Activated CD4-positive, alpha-beta memory T cell treated with anti-CD3 and anti-CD28 coated beads, Interleukin-2, amount 10 ng/mL, durations not matched to agents 7 days and 5 days (primary cell): ENCODE results near the gene ICAM5. TPM values are rescaled to one million over a fixed set of nuclear protein-coding genes. Genes with fewer than 3 reads are reported as not detected.
"Not testable (repeated sequence)": the region's sequence is repeated elsewhere in the genome, so short reads cannot be mapped to it uniquely, and the experiment has no call there.

Experiments
- CTCF ChIA-PET: fragments of 350-600 bp; sonication (Branson Sonifier 250); formaldehyde crosslinking; loops from one replicate; lab custom pipeline; 2021; ENCODE audit warnings: antibody characterized with exemption, inconsistent platforms; lab: Charles Lee
- POLR2A ChIA-PET: fragments of 350-600 bp; sonication (Branson Sonifier 250); formaldehyde crosslinking; loops from one replicate; lab custom pipeline; 2021; ENCODE audit warnings: antibody characterized with exemption; lab: Charles Lee
- DNase-seq: peaks from one replicate; pipeline ENCODE4 v3.0.0-alpha.2; 2020
- H3K27ac Mint-ChIP-seq: one replicate; pipeline ENCODE4 v1.8.0; 2021; ENCODE audit warnings: mild to moderate bottlenecking, mixed read lengths
- H3K27me3 Mint-ChIP-seq: one replicate; pipeline ENCODE4 v1.8.0; 2021; ENCODE audit warnings: mixed read lengths
- H3K36me3 Mint-ChIP-seq: one replicate; pipeline ENCODE4 v1.8.0; 2021; ENCODE audit warnings: low read depth, mixed read lengths
- H3K4me1 Mint-ChIP-seq: one replicate; pipeline ENCODE4 v1.8.0; 2021; ENCODE audit warnings: mixed read lengths
- H3K4me3 Mint-ChIP-seq: one replicate; pipeline ENCODE4 v1.8.0; 2021; ENCODE audit warnings: mild to moderate bottlenecking, mixed read lengths
- H3K9me3 Mint-ChIP-seq: one replicate; pipeline ENCODE4 v1.8.0; 2021; ENCODE audit warnings: mixed read lengths
- total RNA-seq, 2 experiments: library from RNA; stranded (reverse); gene quantifications; one replicate each; pipeline ENCODE4 v1.2.3, GENCODE V29; 2021

ICAM5 gene
- 1 to 10 TPM in 1 of 2 experiments, under 1 TPM in 1; 0.53 to 1.1 TPM for total RNA-seq

DNA sequence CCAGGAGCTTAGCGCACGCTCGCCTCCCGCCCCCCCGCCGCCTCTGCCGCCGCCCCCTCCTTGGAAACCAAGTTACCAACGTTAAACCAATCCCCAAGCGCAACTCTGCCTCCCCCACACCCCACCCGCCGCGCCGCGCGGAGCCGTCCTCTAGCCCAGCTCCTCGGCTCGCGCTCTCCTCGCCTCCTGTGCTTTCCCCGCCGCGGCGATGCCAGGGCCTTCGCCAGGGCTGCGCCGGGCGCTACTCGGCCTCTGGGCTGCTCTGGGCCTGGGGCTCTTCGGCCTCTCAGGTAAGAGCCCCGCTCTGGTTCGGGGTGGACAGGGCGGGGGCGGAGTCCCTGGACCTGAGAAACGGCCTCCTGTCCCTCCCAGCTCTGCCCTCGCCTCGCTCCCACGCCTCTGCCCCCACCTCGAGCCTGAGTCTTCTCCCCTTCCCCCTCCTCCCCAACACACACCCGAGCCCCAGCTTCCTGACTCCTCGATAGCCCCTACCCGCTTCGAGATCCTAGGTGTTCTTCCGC, at the start of gene ICAM5:
TSS of gene ICAM5 (plus strand) at position 117 of the 521 bp plus-strand sequence. CDS start at position 209, 92 bp downstream.
- H3K9me3 Mint-ChIP-seq, result no peaks in the 10 kb centered on the region
- ChIA-PET POLR2A (interaction anchor here (1.0 to 8.9 kb wide), 4 partner anchors 10 to 91 kb away, joined by 3 to 105 read pairs (median 7); partner anchors contain the start of genes ICAM1 and TYK2), CTCF (interaction anchor here (0.9 to 3.1 kb wide), 7 partner anchors 10 to 99 kb away, joined by 3 to 23 read pairs (median 4); partner anchors contain the start of genes ICAM1 and TYK2)
- peaks cover 86% of the 10 kb centered on the region for H3K4me1 Mint-ChIP-seq
- H3K27me3 Mint-ChIP-seq, result peaks cover 72% of the 10 kb centered on the region
- peak within 1 kb of the TSS; percentile 65 for H3K4me3 Mint-ChIP-seq
- peak; percentile 26 for DNase-seq
- H3K36me3 Mint-ChIP-seq, result peaks cover 27% of the 10 kb centered on the region
- peak within 1 kb of the TSS; percentile 56 for H3K27ac Mint-ChIP-seq

DNA sequence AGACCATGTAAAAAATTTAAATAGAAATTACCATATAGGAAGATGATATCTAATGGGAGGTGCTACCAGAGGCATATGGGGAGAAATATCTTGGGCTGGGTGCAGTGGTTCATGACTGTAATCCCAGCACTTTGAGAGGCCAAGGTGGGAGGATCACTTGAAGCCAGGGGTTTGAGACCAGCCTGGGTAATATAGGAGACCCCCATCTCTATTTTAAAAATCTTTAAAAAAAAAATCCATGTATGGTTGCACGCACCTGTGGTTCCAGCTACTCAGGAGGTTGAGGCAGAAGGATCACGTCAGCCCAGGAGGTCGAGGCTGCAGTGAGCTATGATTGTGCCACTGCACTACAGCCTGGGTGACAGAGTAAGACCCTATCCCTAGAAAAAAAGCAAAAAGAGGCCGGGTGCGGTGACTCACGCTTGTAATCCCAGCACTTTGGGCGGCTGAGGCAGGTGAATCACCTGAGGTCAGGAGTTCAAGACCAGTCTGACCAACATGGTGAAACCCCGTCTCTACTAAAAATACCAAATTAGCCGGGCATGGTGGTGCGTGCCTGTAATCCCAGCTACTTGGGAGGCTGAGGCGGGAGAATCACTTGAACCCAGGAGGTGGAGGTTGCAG, 47.8 kb upstream of the ICAM5 start:
- POLR2A ChIA-PET, H3K9me3 Mint-ChIP-seq, H3K4me3 Mint-ChIP-seq, H3K36me3 Mint-ChIP-seq, H3K27ac Mint-ChIP-seq, DNase-seq, H3K27me3 Mint-ChIP-seq: not testable (repeated sequence)
- peaks cover 13% of the 10 kb centered on the region for H3K4me1 Mint-ChIP-seq
- CTCF ChIA-PET, result interaction anchor here (0.7 kb wide), 1 partner anchor 55 kb away, joined by 3 read pairs; no protein-coding TSS in a partner anchor

GRCh38 chr19:10243606-10244005, 46.1 kb upstream of the ICAM5 start:
- DNase-seq, result no peak
- ChIA-PET POLR2A (no interaction called here), CTCF (no interaction called here)
- Mint-ChIP-seq H3K4me3 (no peak overlapping the region), H3K36me3 (no peaks in the 10 kb centered on the region), H3K9me3 (no peaks in the 10 kb centered on the region), H3K27me3 (no peaks in the 10 kb centered on the region), H3K27ac (no peak overlapping the region), H3K4me1 (peaks cover 6% of the 10 kb centered on the region)

GRCh38 chr19:10245189-10245939, 44.4 kb upstream of the ICAM5 start:
- Mint-ChIP-seq H3K27ac (no peak overlapping the region), H3K4me1 (peaks cover 6% of the 10 kb centered on the region), H3K27me3 (no peaks in the 10 kb centered on the region), H3K4me3 (no peak overlapping the region), H3K9me3 (no peaks in the 10 kb centered on the region), H3K36me3 (no peaks in the 10 kb centered on the region)
- no peak for DNase-seq
- ChIA-PET POLR2A (no interaction called here), CTCF (interaction anchor here (1.0 kb wide), 2 partner anchors 16 to 50 kb away, joined by 3 to 4 read pairs; partner anchors contain the start of gene DNMT1)

DNA sequence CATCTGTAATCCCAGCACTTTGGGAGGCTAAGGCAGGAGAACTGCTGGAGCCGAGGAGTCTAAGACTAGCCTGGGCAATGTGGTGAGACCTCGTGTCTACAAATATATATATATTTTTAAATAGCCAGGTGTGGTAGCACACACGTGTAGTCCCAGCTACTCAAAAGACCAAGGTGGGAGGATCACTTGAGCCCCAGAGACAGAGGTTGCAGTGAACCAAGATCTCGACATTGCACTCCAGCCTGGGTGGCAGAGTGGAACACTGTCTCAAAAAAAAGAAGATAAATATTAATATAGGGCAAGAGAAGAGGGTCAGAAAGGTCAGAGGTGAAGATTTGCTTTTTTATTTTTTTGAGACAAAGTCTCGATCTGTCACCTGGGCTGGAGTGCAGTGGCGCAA, 43.2 kb upstream of the ICAM5 start:
- no peaks in the 10 kb centered on the region for H3K27me3 Mint-ChIP-seq
- H3K9me3 Mint-ChIP-seq, result no peaks in the 10 kb centered on the region
- ChIA-PET POLR2A (interaction anchor here (0.9 kb wide), 1 partner anchor 11 kb away, joined by 3 read pairs; no protein-coding TSS in a partner anchor), CTCF (interaction anchor here (0.9 to 1.0 kb wide), 3 partner anchors 11 to 51 kb away, joined by 3 to 4 read pairs (median 4); partner anchors contain the start of gene DNMT1)
- no peak overlapping the region for H3K27ac Mint-ChIP-seq
- no peaks in the 10 kb centered on the region for H3K36me3 Mint-ChIP-seq
- peaks cover 11% of the 10 kb centered on the region for H3K4me1 Mint-ChIP-seq
- no peak for DNase-seq
- no peak overlapping the region for H3K4me3 Mint-ChIP-seq

- no peaks in the 10 kb centered on the region for H3K27me3 Mint-ChIP-seq
- H3K4me3 Mint-ChIP-seq, result peak within 1 kb of the TSS; percentile 84
- POLR2A ChIA-PET, result interaction anchor here (1.0 to 2.2 kb wide), 10 partner anchors 8 to 152 kb away, joined by 3 to 12 read pairs (median 5); partner anchors contain the start of genes CDC37, DNMT1, ICAM1 and TYK2
- peak within 1 kb of the TSS; percentile 85 for H3K27ac Mint-ChIP-seq
- peaks cover 25% of the 10 kb centered on the region for H3K36me3 Mint-ChIP-seq
- CTCF ChIA-PET, result interaction anchor here (0.6 to 4.3 kb wide), 7 partner anchors 8 to 139 kb away, joined by 3 to 51 read pairs (median 4); partner anchors contain the start of gene DNMT1
- H3K4me1 Mint-ChIP-seq, result peaks cover 36% of the 10 kb centered on the region
- H3K9me3 Mint-ChIP-seq, result no peaks in the 10 kb centered on the region
- DNase-seq, result peak; percentile 97
These were observed 37.7 kb upstream of the ICAM5 start, which contains the start of gene MRPL4 for GRCh38 chr19:10251792-10252694. Gene MRPL4 (plus strand): TSS chr19:10252214. CDS start chr19:10252254, 40 bp downstream.

DNA sequence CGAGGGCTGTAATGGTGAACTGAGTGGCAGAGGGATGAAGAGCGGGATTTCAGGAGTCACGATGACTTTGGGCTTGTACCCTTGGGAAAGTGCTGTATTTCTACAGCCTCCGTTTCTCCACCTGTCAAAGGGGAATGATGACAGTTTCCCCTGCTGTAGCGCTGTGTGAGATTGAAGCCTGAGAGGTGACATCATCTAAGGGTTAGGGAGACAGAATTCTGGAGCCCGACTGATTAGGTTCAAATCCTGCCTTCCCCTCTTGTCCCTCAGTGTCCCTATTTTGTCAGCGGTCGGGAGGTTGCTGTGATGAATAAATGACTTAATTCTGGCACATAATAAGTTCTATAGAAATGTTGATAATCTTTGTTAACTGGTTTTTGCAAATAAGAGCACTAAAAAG, 37.0 kb upstream of the ICAM5 start:
- Mint-ChIP-seq H3K4me1 (peaks cover 36% of the 10 kb centered on the region), H3K27me3 (no peaks in the 10 kb centered on the region), H3K36me3 (peaks cover 31% of the 10 kb centered on the region), H3K4me3 (peak overlapping the region; percentile 84), H3K27ac (peak overlapping the region; percentile 85), H3K9me3 (no peaks in the 10 kb centered on the region)
- DNase-seq, result no peak
- POLR2A ChIA-PET, result interaction anchor here (1.6 to 2.2 kb wide), 5 partner anchors 17 to 128 kb away, joined by 4 to 12 read pairs (median 7); partner anchors contain the start of genes DNMT1, ICAM1 and TYK2
- CTCF ChIA-PET, result interaction anchor here (0.8 to 1.9 kb wide), 3 partner anchors 17 to 136 kb away, joined by 3 to 6 read pairs (median 4); partner anchors contain the start of gene DNMT1

GRCh38 chr19:10254244-10254643, 35.5 kb upstream of the ICAM5 start:
- H3K4me1 Mint-ChIP-seq, result peaks cover 45% of the 10 kb centered on the region
- no peaks in the 10 kb centered on the region for H3K9me3 Mint-ChIP-seq
- POLR2A ChIA-PET, result interaction anchor here (2.1 kb wide), 1 partner anchor 16 kb away, joined by 6 read pairs; the partner anchor contains the start of gene ICAM1
- DNase-seq, result no peak
- no peaks in the 10 kb centered on the region for H3K27me3 Mint-ChIP-seq
- no peak overlapping the region for H3K4me3 Mint-ChIP-seq
- H3K27ac Mint-ChIP-seq, result peak overlapping the region; percentile 21
- peaks cover 42% of the 10 kb centered on the region for H3K36me3 Mint-ChIP-seq
- CTCF ChIA-PET, result interaction anchor here (1.3 to 1.5 kb wide), 2 partner anchors 135 to 138 kb away, joined by 4 to 7 read pairs; no protein-coding TSS in a partner anchor

DNA sequence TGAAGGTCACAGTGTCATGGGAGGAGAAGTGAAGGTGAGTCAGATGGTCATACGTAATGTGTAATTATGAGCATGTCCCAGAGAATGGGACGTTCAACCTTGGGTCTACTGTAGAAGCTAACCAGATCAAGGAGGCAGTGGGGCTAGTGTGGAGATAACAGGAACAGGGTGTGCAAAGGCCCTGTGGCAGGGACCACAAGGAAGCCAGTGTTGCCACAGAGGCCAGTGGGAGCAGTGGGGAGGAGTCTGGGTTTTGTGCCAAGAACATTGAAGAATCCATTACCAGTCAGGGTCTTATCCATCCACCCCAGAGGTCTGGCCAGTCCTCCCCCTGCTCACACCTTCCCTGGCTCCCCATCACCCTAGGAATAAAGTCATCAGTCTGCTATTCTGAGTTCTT, 34.4 kb upstream of the ICAM5 start:
- Mint-ChIP-seq H3K27ac (no peak overlapping the region), H3K27me3 (no peaks in the 10 kb centered on the region), H3K36me3 (peaks cover 42% of the 10 kb centered on the region), H3K9me3 (no peaks in the 10 kb centered on the region), H3K4me1 (peaks cover 51% of the 10 kb centered on the region), H3K4me3 (no peak overlapping the region)
- no peak for DNase-seq
- CTCF ChIA-PET, result interaction anchor here (1.3 kb wide), 1 partner anchor 136 kb away, joined by 4 read pairs; no protein-coding TSS in a partner anchor
- POLR2A ChIA-PET, result interaction anchor here (2.1 kb wide), 1 partner anchor 15 kb away, joined by 6 read pairs; the partner anchor contains the start of gene ICAM1

DNA sequence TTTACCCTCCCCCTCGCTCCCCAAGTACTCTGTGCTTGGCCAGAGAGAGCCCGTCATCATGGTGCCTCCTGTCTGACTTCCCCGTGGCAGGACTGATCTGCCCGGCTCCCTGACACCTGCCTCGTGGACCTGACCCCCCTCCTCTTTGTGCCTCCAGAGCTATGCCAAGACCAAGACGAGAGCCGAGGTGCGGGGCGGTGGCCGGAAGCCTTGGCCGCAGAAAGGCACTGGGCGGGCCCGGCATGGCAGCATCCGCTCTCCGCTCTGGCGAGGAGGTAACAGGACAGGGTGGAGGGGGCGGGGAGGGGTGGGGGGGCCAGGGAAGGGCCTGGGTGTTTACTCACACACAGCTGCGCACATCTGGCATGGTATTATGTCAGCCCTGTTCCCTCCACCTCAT, 33.2 kb upstream of the ICAM5 start:
- ChIA-PET CTCF (interaction anchor here (5.7 kb wide), 1 partner anchor 129 kb away, joined by 131 read pairs; no protein-coding TSS in a partner anchor), POLR2A (interaction anchor here (1.4 kb wide), 1 partner anchor 21 kb away, joined by 3 read pairs; no protein-coding TSS in a partner anchor)
- no peak overlapping the region for H3K4me3 Mint-ChIP-seq

GRCh38 chr19:10256970-10257615, 32.7 kb upstream of the ICAM5 start:
- no peaks in the 10 kb centered on the region for H3K9me3 Mint-ChIP-seq
- H3K4me1 Mint-ChIP-seq, result peaks cover 51% of the 10 kb centered on the region
- CTCF ChIA-PET, result interaction anchor here (2.1 to 5.7 kb wide), 2 partner anchors 129 to 136 kb away, joined by 14 to 131 read pairs; no protein-coding TSS in a partner anchor
- H3K4me3 Mint-ChIP-seq, result no peak overlapping the region
- no peaks in the 10 kb centered on the region for H3K27me3 Mint-ChIP-seq
- DNase-seq, result no peak
- no peak overlapping the region for H3K27ac Mint-ChIP-seq
- peaks cover 42% of the 10 kb centered on the region for H3K36me3 Mint-ChIP-seq
- POLR2A ChIA-PET, result interaction anchor here (0.6 to 1.4 kb wide), 2 partner anchors 21 to 139 kb away, joined by 3 read pairs; no protein-coding TSS in a partner anchor

More for the DNA sequence above, 33.2 kb upstream of the ICAM5 start:
- Mint-ChIP-seq H3K27me3 (no peaks in the 10 kb centered on the region), H3K36me3 (peaks cover 42% of the 10 kb centered on the region), H3K4me1 (peaks cover 52% of the 10 kb centered on the region), H3K27ac (no peak overlapping the region), H3K9me3 (no peaks in the 10 kb centered on the region)
- DNase-seq, result no peak
